HG03520 (cell line): Measurements from ENCODE around the gene EQTN.
A peak's percentile ranks its signal among the peaks of the same experiment; 100 is the strongest.

Experiments used
- ATAC-seq: cut with Tn5 transposase; IDR thresholded peaks from one replicate; pipeline ENCODE4 v1.9.1; 2021; ENCODE audit warnings: mild to moderate bottlenecking, moderate library complexity; ENCODE audit not compliant: unreplicated experiment

The EQTN gene

GRCh38 chr9:27297050-27297449 is at the start of gene EQTN:
Gene EQTN (minus strand): TSS chr9:27297150. CDS start chr9:27297055, 95 bp downstream.
- ATAC-seq: no peak

GRCh38 chr9:27344776-27345175 is 47.8 kb upstream of the EQTN start:
- no peak for ATAC-seq

- ATAC-seq: no peak
These were observed 44.8 kb upstream of the EQTN start for GRCh38 chr9:27341545-27342294.

GRCh38 chr9:27340961-27341511 is 44.1 kb upstream of the EQTN start:
- no peak for ATAC-seq

- no peak for ATAC-seq
These were observed 43.3 kb upstream of the EQTN start for GRCh38 chr9:27340285-27340674.

- ATAC-seq: no peak
These were observed 42.8 kb upstream of the EQTN start for GRCh38 chr9:27339661-27340284.

- ATAC-seq: no peak
These were observed 41.6 kb upstream of the EQTN start for GRCh38 chr9:27338527-27338903.

- ATAC-seq: no peak
These were observed 41.0 kb upstream of the EQTN start for GRCh38 chr9:27337833-27338526.

GRCh38 chr9:27337236-27337635 is 40.3 kb upstream of the EQTN start:
- no peak for ATAC-seq

- ATAC-seq: no peak
These were observed 39.9 kb upstream of the EQTN start for GRCh38 chr9:27336829-27337228.

- no peak for ATAC-seq
These were observed 39.2 kb upstream of the EQTN start for GRCh38 chr9:27336126-27336525.

- ATAC-seq: no peak
These were observed 38.1 kb upstream of the EQTN start for GRCh38 chr9:27335075-27335474.

GRCh38 chr9:27333241-27334052 is 36.5 kb upstream of the EQTN start:
- ATAC-seq: peak; percentile 82

- no peak for ATAC-seq
These were observed 34.4 kb upstream of the EQTN start for GRCh38 chr9:27331393-27331792.

- ATAC-seq: no peak
These were observed 32.3 kb upstream of the EQTN start for GRCh38 chr9:27329291-27329690.

GRCh38 chr9:27328483-27328882 is 31.5 kb upstream of the EQTN start:
- no peak for ATAC-seq

GRCh38 chr9:27311184-27311583 is 14.2 kb upstream of the EQTN start:
- no peak for ATAC-seq

- ATAC-seq: no peak
These were observed 13.6 kb upstream of the EQTN start for GRCh38 chr9:27310582-27310981.

- ATAC-seq: no peak
These were observed 11.9 kb upstream of the EQTN start for GRCh38 chr9:27308691-27309390.

GRCh38 chr9:27304521-27304920 is 7.6 kb upstream of the EQTN start:
- no peak for ATAC-seq
